Omental fat pad (tissue), 4 donors: Measurements from ENCODE around the gene CCDC34. TPM values are rescaled to one million over a fixed set of nuclear protein-coding genes. Genes with fewer than 3 reads are reported as not detected.
"Not testable (repeated sequence)": the region's sequence is repeated elsewhere in the genome, so short reads cannot be mapped to it uniquely, and the experiment has no call there.

ENCODE experiments used
- ATAC-seq: fragments of 150-250 bp; one replicate; pipeline ENCODE4 v1.9.1; 2016; ENCODE audit warnings: mild to moderate bottlenecking, moderate library complexity; ENCODE audit not compliant: low FRiP score
- DNase-seq: peaks from one replicate; pipeline ENCODE4 v3.0.0-alpha.2; 2019; ENCODE audit warnings: low spot score
- total RNA-seq, 4 donors: library from RNA; depleted of rRNA; stranded (reverse); fragments of >200 nt; gene quantifications; one replicate each; pipeline ENCODE4 v1.1.0, GENCODE V29; 2016
- TF ChIP-seq, protein P1 (sequence below), 3 donors: fragments of 450-650 bp; IDR thresholded peaks; one replicate each; pipeline ENCODE4 v1.5.1; 2016 to 2017; ENCODE audit warnings: antibody characterized with exemption in 3 of 3, mild to moderate bottlenecking in 3 of 3, moderate library complexity in 2 of 3

Gene CCDC34
- total RNA-seq, 4 donors from 2014 or later: 2.0 to 3.1 (median 2.4) TPM

DNA sequence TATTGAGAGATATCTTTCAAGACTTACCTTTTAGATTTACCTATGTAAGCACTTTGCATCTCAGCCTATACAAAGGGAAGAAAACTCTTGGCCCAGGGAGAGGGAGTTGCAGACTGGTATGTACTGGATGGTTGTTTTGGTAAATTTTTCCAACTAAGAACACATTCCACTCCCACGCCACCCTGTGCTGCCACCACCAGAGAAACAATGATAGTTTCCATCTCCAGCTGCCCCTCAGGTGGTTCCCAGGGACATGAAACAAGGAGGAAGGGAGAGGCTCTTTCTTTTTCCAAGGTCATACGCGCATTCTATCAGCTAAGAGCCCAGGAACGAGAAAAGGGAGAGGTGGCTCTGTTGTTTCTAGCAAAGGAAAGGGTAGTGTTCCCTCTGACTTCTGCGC, 34.4 kb downstream of the CCDC34 start:
- TF ChIP-seq, protein P1, sequence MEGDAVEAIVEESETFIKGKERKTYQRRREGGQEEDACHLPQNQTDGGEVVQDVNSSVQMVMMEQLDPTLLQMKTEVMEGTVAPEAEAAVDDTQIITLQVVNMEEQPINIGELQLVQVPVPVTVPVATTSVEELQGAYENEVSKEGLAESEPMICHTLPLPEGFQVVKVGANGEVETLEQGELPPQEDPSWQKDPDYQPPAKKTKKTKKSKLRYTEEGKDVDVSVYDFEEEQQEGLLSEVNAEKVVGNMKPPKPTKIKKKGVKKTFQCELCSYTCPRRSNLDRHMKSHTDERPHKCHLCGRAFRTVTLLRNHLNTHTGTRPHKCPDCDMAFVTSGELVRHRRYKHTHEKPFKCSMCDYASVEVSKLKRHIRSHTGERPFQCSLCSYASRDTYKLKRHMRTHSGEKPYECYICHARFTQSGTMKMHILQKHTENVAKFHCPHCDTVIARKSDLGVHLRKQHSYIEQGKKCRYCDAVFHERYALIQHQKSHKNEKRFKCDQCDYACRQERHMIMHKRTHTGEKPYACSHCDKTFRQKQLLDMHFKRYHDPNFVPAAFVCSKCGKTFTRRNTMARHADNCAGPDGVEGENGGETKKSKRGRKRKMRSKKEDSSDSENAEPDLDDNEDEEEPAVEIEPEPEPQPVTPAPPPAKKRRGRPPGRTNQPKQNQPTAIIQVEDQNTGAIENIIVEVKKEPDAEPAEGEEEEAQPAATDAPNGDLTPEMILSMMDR (IDR thresholded peaks at IDR 0.05): no peak
- ATAC-seq (no peak), DNase-seq (no peak)

DNA sequence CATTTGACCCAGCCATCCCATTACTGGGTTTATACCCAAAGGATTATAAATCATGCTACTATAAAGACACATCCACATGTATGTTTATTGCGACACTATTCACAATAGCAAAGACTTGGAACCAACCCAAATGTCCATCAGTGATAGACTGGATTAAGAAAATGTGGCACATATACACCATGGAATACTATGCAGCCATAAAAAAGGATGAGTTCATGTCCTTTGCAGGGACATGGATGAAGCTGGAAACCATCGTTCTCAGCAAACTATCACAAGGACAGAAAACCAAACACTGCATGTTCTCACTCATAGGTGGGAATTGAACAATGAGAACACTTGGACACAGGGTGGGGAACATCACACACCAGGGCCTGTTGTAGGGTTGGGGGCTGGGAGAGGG, 36.0 kb downstream of the CCDC34 start:
- ATAC-seq, DNase-seq: not testable (repeated sequence)

DNA sequence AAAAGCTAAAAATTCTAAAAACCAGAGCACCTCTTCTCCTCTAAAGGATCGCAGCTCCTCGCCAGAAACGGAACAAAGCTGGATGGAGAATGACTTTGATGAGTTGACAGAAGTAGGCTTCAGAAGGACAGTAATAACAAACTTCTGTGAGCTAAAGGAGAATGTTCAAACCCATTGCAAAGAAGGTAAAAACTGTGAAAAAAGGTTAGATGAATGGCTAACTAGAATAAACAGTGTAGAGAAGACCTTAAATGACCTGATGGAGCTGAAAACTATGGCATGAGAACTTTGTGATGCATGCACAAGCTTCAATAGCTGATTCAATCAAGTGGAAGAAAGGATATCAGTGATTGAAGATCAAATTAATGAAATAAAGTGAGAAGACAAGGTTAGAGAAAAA, 40.8 kb downstream of the CCDC34 start:
- not testable (repeated sequence) for DNase-seq, ATAC-seq

GRCh38 chr11:27321340-27321739, 41.7 kb downstream of the CCDC34 start:
- not testable (repeated sequence) for ATAC-seq, DNase-seq

GRCh38 chr11:27319072-27319471, 43.9 kb downstream of the CCDC34 start:
- TF ChIP-seq, protein P1 (IDR thresholded peaks at IDR 0.05): no peak
- no peak for ATAC-seq
- DNase-seq: no peak

- TF ChIP-seq, protein P1 (IDR thresholded peaks at IDR 0.05): no peak
- no peak for DNase-seq
- no peak for ATAC-seq
Measured at GRCh38 chr11:27317751-27318150, 45.3 kb downstream of the CCDC34 start.

DNA sequence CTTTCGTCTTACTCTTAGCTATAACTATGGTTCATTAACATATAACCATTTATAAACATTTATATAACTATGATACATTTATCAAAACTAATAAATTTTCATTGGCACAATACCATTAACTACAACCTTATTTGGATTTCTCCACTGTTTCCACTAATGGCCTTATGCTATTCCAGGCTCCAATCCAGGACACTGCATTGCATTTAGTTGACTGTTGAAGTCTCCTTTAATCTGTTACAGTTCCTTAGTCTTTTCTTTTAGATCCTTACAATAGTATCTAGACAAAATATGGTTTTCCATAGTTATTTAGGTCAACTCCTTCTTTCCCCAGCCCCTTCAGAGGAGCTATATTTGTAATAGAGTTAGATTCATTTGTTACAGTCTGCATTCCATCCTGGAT, 47.2 kb downstream of the CCDC34 start:
- TF ChIP-seq, protein P1 (IDR thresholded peaks at IDR 0.05): no peak
- DNase-seq (no peak), ATAC-seq (no peak)

GRCh38 chr11:27313157-27313821, 49.7 kb downstream of the CCDC34 start:
- TF ChIP-seq, protein P1 (IDR thresholded peaks at IDR 0.05): no peak
- ATAC-seq: no peak

GRCh38 chr11:27312110-27312509, 50.9 kb downstream of the CCDC34 start:
- DNase-seq: no peak
- TF ChIP-seq, protein P1 (IDR thresholded peaks at IDR 0.05): no peak
- no peak for ATAC-seq

More at GRCh38 chr11:27313157-27313821, 49.7 kb downstream of the CCDC34 start:
- no peak for DNase-seq
